Right cardiac atrium (tissue), 5 donors: Measurements from ENCODE around the gene CFAP100. TPM values are rescaled to one million over a fixed set of nuclear protein-coding genes. Genes with fewer than 3 reads are reported as not detected.

Experiments used
- ATAC-seq, 2 donors: fragments of 200-7000 bp; cut with Tn5 transposase; one replicate each; pipeline versions ENCODE4 v1.8.0 to v1.9.1; 2020; ENCODE audit warnings: moderate library complexity in 2 of 2, mild to moderate bottlenecking in 1 of 2
- DNase-seq, 3 donors: peaks; one replicate each; pipeline ENCODE4 v3.0.0-alpha.2; 2020
- H3K27ac ChIP-seq: one replicate; pipeline ENCODE4 v1.5.1; 2013; ENCODE audit warnings: mild to moderate bottlenecking, low read length, control low read depth, moderate library complexity
- H3K27me3 ChIP-seq: one replicate; pipeline ENCODE4 v1.6.1; 2013; ENCODE audit not compliant: control insufficient read depth, insufficient read depth
- H3K4me1 ChIP-seq: one replicate; pipeline ENCODE4 v1.6.1; 2013; ENCODE audit warnings: low read length; ENCODE audit not compliant: control insufficient read depth, insufficient read depth
- H3K4me3 ChIP-seq: one replicate; pipeline ENCODE4 v1.5.1; 2013; ENCODE audit warnings: low read length, control low read depth
- H3K9me3 ChIP-seq: one replicate; pipeline ENCODE4 v1.6.1; 2013; ENCODE audit warnings: low read length; ENCODE audit not compliant: control insufficient read depth
- WGBS: extraction: QIAGEN DNeasy Blood & Tissue Kit; methylation state at CpG from one replicate; pipeline ENCODE4 v1.1.7; 2013; 5-methylcytosine and 5-hydroxymethylcytosine counted together
- intact Hi-C, 4 donors: fragments of 100-400 bp; cut with DNase I; formaldehyde crosslinking; loops; one replicate each; pipeline versions ENCODE4 v1.11.0 to v1.14.0; 2022 to 2023
- polyA plus RNA-seq: library from polyadenylated mRNA; stranded (reverse); fragments of 200-250 nt; gene quantifications from one replicate; pipeline ENCODE4 v1.2.3, GENCODE V29; 2013
- total RNA-seq, 4 donors: library from RNA; stranded (reverse); fragmentation: NEBNext Ultra II Directional; extraction: Animal tissue kit (Norgen Biotek cat#: 25700); gene quantifications; one replicate each; pipeline ENCODE4 v1.2.1, GENCODE V29; 2021
- donor health status: healthy with polysubstance abuse.
- donor health status: DM: no; HTN: yes; CAD: no.
- donor health status: DM: no; HTN: no; CAD: no.
- donor health status: DM: no; HTN: yes; CAD: no; lungs with severe emphysema.
- donor health status: DM: yes; HTN: yes; CAD: no.

CFAP100 gene
- total and polyA plus RNA-seq, 5 donors, result not detected

DNA sequence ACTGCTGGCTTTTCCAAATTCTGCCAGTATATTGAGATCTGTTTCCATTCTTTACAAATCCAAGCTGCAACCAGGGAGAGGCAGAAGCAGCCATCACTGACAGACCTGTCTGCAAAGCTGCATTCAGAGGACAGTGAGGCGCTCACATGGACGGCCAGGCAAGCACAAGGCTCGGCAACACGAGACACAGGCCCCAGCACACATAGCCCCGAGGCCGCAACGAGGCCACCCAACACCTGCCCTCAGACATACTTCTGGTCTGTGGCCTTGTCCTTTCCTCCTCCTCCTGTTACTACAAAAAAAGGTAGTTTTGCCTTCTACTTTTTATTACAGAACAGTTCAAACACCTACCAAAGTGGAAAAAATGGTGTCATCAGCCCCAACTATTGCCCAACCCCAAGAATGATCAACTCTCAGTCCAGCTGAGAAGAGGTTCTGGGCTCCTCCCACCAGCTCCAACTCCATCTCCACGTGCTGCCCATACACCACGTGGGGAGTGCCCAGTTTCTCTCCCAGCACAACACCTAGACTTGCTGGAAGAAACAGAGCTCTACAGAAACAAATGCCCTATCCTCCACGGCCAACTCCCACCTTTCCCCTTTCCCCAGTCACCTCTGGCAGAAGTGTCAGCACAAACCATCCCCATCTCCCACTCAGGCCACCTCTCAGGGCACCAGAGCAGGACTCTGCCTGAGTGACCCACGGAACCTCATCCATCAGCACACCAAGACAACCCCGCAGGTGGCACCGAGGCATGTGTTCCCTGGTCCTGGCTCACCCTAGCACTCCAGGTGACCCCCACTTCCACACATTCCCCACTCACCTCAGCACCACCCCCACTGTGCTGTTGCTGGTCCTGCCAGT is 73.6 kb downstream of the CFAP100 start:
- Histone ChIP-seq H3K4me1 (peaks cover 11% of the 10 kb centered on the region), H3K9me3 (no peaks in the 10 kb centered on the region), H3K27me3 (no peaks in the 10 kb centered on the region), H3K4me3 (no peak overlapping the region), H3K27ac (no peak overlapping the region)
- WGBS, result 77% methylated on average over 13 of the region's 13 CpGs
- DNase-seq, result no peak
- intact Hi-C loops, result no loop called here
- no peak for ATAC-seq

DNA sequence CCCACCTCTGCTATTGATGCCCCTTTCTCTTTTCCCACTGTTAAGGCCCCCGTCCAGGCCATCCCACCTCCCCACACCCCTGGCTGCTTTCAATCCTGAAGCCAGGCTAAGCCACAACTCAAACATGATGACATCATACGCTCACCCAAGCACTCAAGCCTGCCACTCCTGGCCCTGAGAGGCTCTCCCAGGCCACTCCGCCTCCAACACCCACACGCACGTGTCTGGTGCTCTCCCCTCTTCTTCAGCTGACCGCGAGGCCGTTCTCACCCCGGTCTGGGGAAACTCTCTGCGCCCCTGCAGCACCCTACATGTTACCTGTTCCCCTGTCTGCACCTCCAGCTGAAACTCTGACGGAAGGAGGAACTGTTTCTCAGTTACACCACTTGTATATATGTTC is 74.8 kb downstream of the CFAP100 start:
- Histone ChIP-seq H3K9me3 (no peaks in the 10 kb centered on the region), H3K27me3 (no peaks in the 10 kb centered on the region), H3K4me3 (no peak overlapping the region), H3K27ac (no peak overlapping the region), H3K4me1 (peaks cover 18% of the 10 kb centered on the region)
- DNase-seq (no peak), ATAC-seq (no peak)
- intact Hi-C loops, result no loop called here
- WGBS, result 75% methylated on average over 11 of the region's 11 CpGs

DNA sequence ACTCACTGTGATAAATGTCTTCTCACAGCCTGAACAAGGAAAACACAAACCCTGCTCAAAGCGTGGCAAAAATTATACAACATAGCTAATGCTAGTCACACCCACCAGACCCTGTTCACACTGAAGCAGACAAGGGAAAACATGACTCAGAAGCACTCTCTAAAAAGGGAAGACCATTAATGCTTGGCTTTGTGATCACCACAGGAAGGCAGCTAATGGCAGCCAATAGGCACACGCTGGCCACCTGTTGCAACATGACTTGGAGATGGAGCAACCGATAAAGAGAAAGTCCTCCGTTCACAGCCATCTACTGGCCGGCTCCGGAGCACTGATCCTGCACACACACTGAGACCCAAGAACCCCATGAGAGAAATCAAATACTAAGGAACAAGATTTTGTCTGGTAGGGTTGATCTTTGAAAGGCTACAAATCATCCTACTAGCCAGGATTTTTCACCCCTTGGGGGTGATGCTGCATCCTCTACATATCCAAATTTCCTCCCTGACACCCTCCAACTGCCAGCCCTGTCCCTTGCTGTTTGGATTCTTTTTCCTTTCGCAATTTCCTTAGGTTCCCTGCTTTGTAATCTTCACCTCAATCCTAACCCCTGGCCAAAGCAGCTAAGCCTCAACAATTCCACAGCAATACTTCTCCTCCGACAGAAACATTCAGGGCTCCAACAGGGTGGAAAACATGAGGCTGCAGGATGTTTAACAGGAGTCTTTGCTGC is 77.7 kb downstream of the CFAP100 start:
- Histone ChIP-seq H3K4me3 (no peak overlapping the region), H3K27ac (no peak overlapping the region), H3K4me1 (peaks cover 20% of the 10 kb centered on the region), H3K27me3 (no peaks in the 10 kb centered on the region), H3K9me3 (no peaks in the 10 kb centered on the region)
- WGBS, result 36% methylated on average over 8 of the region's 8 CpGs
- intact Hi-C loops, result loop anchor here in 1 of 4 donors (10.0 kb wide), 1 partner anchor 208 kb away; no protein-coding TSS in a partner anchor
- peak; percentile 70 to 80 (median 76) for DNase-seq
- ATAC-seq, result peak; percentile 2 to 62

- intact Hi-C loops, result loop anchor here in 1 of 4 donors (10.0 kb wide), 1 partner anchor 209 kb away; no protein-coding TSS in a partner anchor
- Histone ChIP-seq H3K4me1 (peaks cover 20% of the 10 kb centered on the region), H3K27me3 (no peaks in the 10 kb centered on the region), H3K27ac (no peak overlapping the region), H3K9me3 (no peaks in the 10 kb centered on the region), H3K4me3 (peak overlapping the region; percentile 5)
- 75% methylated on average over 14 of the region's 14 CpGs for whole genome bisulfite sequencing
- DNase-seq (no peak), ATAC-seq (no peak)
Observed at GRCh38 chr3:126473292-126474168, 78.8 kb downstream of the CFAP100 start.

DNA sequence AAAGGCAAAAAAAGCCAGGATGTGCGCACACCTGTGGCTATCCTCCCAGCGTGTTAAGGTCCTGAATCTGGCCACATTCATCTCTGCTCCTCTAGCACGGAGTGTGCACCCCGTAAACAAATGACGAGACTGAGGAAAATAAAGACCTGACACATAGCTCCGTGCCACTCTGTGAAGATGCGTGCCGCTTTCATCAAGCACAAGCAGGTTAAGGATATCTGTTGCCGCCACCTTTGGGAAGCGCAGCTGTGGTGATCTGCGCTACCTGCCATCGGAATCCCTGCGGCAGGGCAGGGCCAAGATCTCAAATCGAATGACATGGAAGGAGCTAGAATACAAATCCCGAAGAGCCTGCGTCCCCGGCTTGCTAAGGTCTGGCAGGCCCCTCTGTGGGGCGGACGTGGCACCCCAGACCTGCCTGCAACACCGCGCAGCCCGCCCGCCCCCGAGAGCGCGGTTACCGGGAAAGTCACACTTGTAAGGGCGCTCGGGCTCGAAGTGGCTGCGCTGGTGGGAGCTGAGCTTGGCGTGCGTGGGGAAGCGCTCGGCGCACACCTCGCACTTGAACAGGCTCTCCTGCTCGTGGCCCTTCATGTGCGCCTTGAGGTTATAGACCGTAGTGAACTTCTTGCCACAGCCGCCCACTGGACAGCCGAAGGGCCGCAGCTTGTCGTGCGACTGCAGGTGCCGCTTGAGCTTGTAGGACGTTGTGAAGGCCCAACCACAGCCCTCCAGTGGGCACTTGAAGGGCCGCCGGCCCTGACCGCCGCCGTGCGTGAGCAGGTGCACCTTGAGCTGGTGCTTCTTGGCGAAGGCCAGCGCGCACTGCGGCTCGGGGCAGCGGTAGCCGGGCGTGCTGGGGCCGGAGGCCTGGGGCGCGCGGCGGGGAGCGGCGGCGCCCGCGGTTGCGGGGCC is 80.0 kb downstream of the CFAP100 start:
- H3K4me1 ChIP-seq, result peaks cover 20% of the 10 kb centered on the region
- no peaks in the 10 kb centered on the region for H3K9me3 ChIP-seq
- no peaks in the 10 kb centered on the region for H3K27me3 ChIP-seq
- peak; percentile 47 to 77 (median 77) for DNase-seq
- intact Hi-C loops, result loop anchor here in 1 of 4 donors (10.0 kb wide), 1 partner anchor 210 kb away; no protein-coding TSS in a partner anchor
- H3K4me3 ChIP-seq, result peak overlapping the region; percentile 70
- WGBS, result 7% methylated on average over 72 of the region's 72 CpGs
- ATAC-seq, result peak; percentile 4 to 7
- peak overlapping the region; percentile 91 for H3K27ac ChIP-seq

GRCh38 chr3:126475413-126476114 is 80.9 kb downstream of the CFAP100 start, which contains the start of gene ZXDC:
ZXDC (minus strand) TSS chr3:126475891; CDS start chr3:126475865, 26 bp downstream.
- Histone ChIP-seq H3K9me3 (no peaks in the 10 kb centered on the region), H3K27me3 (no peaks in the 10 kb centered on the region), H3K27ac (peak within 1 kb of the TSS; percentile 91), H3K4me1 (peaks cover 20% of the 10 kb centered on the region), H3K4me3 (peak within 1 kb of the TSS; percentile 70)
- peak; percentile 88 to 92 for ATAC-seq
- peak; percentile 96 to 99 (median 99) for DNase-seq
- intact Hi-C loops, result loop anchor here in 1 of 4 donors (10.0 kb wide), 1 partner anchor 211 kb away; no protein-coding TSS in a partner anchor
- WGBS, result under 1% methylated on average over 112 of the region's 112 CpGs

- intact Hi-C loops, result loop anchor here in 1 of 4 donors (10.0 kb wide), 1 partner anchor 212 kb away; no protein-coding TSS in a partner anchor
- ATAC-seq, result peak; percentile 66 to 68
- Histone ChIP-seq H3K4me3 (peak overlapping the region; percentile 66), H3K27ac (peak overlapping the region; percentile 67), H3K4me1 (peaks cover 20% of the 10 kb centered on the region), H3K27me3 (no peaks in the 10 kb centered on the region), H3K9me3 (no peaks in the 10 kb centered on the region)
- 13% methylated on average over 54 of the region's 66 CpGs for WGBS
- DNase-seq, result peak; percentile 70 to 86 (median 86)
Observed at GRCh38 chr3:126476166-126477060, 81.7 kb downstream of the CFAP100 start.

DNA sequence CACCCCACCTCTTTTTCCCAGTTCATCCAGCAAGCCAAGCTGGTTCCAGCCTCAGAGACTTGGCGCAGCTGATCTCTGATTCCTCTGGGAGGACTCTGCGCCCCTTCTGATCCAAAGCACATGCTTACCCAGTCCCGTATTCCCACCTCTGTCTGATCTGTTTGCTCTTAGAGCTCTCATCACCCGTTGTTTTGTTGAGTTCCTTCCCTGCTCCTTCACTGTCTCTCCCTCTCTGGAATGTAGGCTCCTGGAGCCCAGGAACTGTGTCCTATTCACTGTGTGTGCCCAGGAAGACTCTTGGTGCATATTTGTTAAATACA is 82.3 kb downstream of the CFAP100 start:
- Histone ChIP-seq H3K27ac (no peak overlapping the region), H3K4me3 (no peak overlapping the region), H3K4me1 (peaks cover 19% of the 10 kb centered on the region), H3K27me3 (no peaks in the 10 kb centered on the region), H3K9me3 (no peaks in the 10 kb centered on the region)
- DNase-seq, result no peak
- intact Hi-C loops, result loop anchor here in 1 of 4 donors (10.0 kb wide), 1 partner anchor 212 kb away; no protein-coding TSS in a partner anchor
- 30% methylated on average over 4 of the region's 4 CpGs for WGBS
- no peak for ATAC-seq
